ENCODE measurements around the gene SCUBE3.

DNA sequence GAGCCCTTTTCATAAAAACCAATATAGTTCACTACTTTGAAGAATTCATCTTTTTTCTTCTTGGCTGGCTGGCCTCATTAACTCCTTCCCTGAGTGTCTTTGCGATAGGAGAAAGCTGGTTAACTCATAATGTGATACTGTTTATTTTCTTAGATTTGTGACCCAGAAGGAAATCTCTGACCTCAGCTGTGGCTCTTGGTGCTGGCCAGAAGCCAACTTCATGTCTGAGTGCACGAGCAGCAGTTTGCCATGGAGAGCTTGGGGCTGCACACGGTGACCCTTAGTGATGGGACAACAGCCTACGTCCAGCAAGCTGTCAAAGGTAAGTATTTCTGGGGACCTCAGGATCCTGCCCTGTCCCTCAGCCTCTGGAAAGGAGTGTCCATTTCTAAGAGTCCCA is 67.1 kb downstream of the SCUBE3 start:
- no peak for TF ChIP-seq GATA2 (IDR thresholded peaks at IDR 0.05; ENCODE audit: low read depth, low read length)
- TF ChIP-seq GATA3 (IDR thresholded peaks at IDR 0.05; ENCODE audit: low read depth, low read length): no peak
